Breast epithelium (tissue), 4 donors: ENCODE data around the gene LDB3. TPM values are rescaled to one million over a fixed set of nuclear protein-coding genes. Genes with fewer than 3 reads are reported as not detected.

Experiments used
- DNase-seq, 2 donors: peaks; one replicate each; pipeline ENCODE4 v3.0.0-alpha.2; 2019; ENCODE audit warnings: low spot score in 2 of 2
- H3K27ac ChIP-seq, 2 donors: fragments of 200-600 bp; sonication (generic) in 1 of 2; one replicate each; pipeline ENCODE4 v1.5.1; 2016 to 2019; ENCODE audit warnings: mild to moderate bottlenecking in 1 of 2
- H3K27me3 ChIP-seq, 2 donors: fragments of 200-600 bp; sonication (generic) in 1 of 2; one replicate each; pipeline versions ENCODE4 v1.5.1 to v1.6.0; 2017 to 2019; ENCODE audit warnings: control low read depth in 1 of 2, mild to moderate bottlenecking in 1 of 2
- H3K36me3 ChIP-seq: fragments of 200-600 bp; one replicate; pipeline ENCODE4 v1.5.1; 2019
- H3K4me1 ChIP-seq, 2 donors: fragments of 200-600 bp; sonication (generic); one replicate each; pipeline ENCODE4 v1.5.1; 2016 to 2019; ENCODE audit warnings: control low read depth in 1 of 2
- H3K4me3 ChIP-seq, 3 donors: fragments of 200-600 bp; sonication (generic); 1 replicate in 2 of 3; 2 replicates in 1 of 3; pipeline ENCODE4 v1.5.1; 2016 to 2019; ENCODE audit warnings: mild to moderate bottlenecking in 3 of 3, moderate library complexity in 2 of 3
- H3K9me3 ChIP-seq, 2 donors: fragments of 200-600 bp; sonication (generic) in 1 of 2; one replicate each; pipeline ENCODE4 v1.5.1; 2016 to 2019; ENCODE audit warnings: control low read depth in 1 of 2
- POLR2A ChIP-seq: fragments of 450-650 bp; IDR thresholded peaks from one replicate; pipeline ENCODE4 v1.6.1; 2016; ENCODE audit warnings: antibody characterized with exemption, mild to moderate bottlenecking, moderate library complexity
- POLR2AphosphoS5 ChIP-seq, 3 donors: sonication (generic); formaldehyde crosslinking; IDR thresholded peaks; one replicate each; pipeline ENCODE4 v1.6.1; 2017; ENCODE audit warnings: antibody characterized with exemption in 3 of 3
- intact Hi-C: fragments of 100-400 bp; cut with DNase I; formaldehyde crosslinking; loops from one replicate; pipeline ENCODE4 v1.15.1; 2023; ENCODE audit warnings: low total_unique reads
- total RNA-seq, 3 donors: library from RNA; depleted of rRNA; stranded (reverse); fragments of >200 nt; gene quantifications; one replicate each; pipeline ENCODE4 v1.1.0, GENCODE V29; 2016
- TF ChIP-seq, protein P1 (sequence below), 3 donors: fragments of 450-650 bp; IDR thresholded peaks; one replicate each; pipeline ENCODE4 v1.5.1; 2016 to 2017; ENCODE audit warnings: antibody characterized with exemption in 3 of 3, mild to moderate bottlenecking in 3 of 3, moderate library complexity in 3 of 3

LDB3 gene
- total RNA-seq, 3 donors from 2014 or later, result 0.98 to 2.9 (median 1.3) TPM

DNA sequence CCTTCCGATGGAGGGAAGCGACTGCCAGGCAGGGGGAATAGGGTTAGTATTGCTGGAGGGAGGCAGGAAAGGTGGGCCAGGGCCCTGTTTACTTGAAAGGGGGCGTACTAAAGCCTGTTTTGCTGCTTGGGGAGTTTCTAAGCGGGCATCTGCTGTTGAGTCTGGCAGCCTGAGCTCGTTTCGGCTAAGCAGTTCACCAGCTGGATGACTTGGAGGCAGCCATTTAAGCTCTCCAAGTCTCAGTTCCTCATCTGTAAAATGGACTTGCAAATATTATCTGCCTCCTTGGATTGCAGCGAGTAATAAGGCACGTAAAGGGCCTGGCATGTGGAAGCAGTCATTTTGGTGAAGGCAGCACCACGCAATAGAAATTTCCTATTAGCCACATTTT is 44.0 kb downstream of the LDB3 start:
- TF ChIP-seq, protein P1, sequence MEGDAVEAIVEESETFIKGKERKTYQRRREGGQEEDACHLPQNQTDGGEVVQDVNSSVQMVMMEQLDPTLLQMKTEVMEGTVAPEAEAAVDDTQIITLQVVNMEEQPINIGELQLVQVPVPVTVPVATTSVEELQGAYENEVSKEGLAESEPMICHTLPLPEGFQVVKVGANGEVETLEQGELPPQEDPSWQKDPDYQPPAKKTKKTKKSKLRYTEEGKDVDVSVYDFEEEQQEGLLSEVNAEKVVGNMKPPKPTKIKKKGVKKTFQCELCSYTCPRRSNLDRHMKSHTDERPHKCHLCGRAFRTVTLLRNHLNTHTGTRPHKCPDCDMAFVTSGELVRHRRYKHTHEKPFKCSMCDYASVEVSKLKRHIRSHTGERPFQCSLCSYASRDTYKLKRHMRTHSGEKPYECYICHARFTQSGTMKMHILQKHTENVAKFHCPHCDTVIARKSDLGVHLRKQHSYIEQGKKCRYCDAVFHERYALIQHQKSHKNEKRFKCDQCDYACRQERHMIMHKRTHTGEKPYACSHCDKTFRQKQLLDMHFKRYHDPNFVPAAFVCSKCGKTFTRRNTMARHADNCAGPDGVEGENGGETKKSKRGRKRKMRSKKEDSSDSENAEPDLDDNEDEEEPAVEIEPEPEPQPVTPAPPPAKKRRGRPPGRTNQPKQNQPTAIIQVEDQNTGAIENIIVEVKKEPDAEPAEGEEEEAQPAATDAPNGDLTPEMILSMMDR (IDR thresholded peaks at IDR 0.05), result no peak
- TF ChIP-seq POLR2AphosphoS5 (IDR thresholded peaks at IDR 0.05), result no peak
- no peak for DNase-seq
- Histone ChIP-seq H3K27ac (peak overlapping the region; percentile 96 to 97), H3K4me1 (no peaks in the 10 kb centered on the region), H3K9me3 (no peaks in the 10 kb centered on the region), H3K36me3 (no peaks in the 10 kb centered on the region), H3K27me3 (no peaks in the 10 kb centered on the region), H3K4me3 (peak overlapping the region; percentile 72 to 86 (median 84))
- intact Hi-C loops, result no loop called here

DNA sequence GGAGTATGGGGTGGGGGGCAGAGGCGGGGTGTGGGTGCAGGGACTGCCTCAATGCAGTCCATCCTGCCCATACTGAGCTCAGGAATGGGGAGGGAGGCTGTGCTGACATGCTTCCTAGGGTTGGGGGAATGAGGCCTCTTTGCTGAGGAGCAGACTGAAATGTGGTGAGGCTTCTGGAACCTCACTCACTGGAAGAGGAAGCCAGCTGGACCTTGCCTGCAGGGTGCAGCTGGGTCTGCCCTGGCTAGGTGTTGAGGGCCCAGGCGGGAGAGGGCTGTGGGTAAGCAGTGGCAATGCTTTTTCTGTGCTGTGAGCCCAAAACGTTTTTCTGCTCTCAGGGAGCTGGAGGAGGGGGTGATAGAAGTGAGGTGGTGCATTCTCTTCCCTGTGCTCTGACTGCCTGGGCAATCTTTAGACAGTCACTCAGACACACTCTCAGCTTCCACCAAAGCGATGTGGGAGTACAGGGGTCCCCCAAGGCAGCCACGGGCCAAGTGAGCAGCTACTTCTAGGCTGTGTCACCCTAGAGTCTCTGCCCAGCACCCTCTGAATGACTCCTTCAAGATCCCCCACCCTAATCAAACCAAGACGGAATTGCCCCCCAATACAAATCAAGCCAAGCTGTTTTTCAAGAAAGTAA is 47.0 kb downstream of the LDB3 start:
- Histone ChIP-seq H3K27ac (no peak overlapping the region), H3K27me3 (no peaks in the 10 kb centered on the region), H3K4me3 (no peak overlapping the region), H3K9me3 (no peaks in the 10 kb centered on the region), H3K36me3 (no peaks in the 10 kb centered on the region), H3K4me1 (no peaks in the 10 kb centered on the region)
- intact Hi-C loops, result no loop called here
- no peak for DNase-seq
- TF ChIP-seq POLR2AphosphoS5 (IDR thresholded peaks at IDR 0.05) (no peak), POLR2A (no peak)
- TF ChIP-seq, protein P1 (IDR thresholded peaks at IDR 0.05), result no peak

DNA sequence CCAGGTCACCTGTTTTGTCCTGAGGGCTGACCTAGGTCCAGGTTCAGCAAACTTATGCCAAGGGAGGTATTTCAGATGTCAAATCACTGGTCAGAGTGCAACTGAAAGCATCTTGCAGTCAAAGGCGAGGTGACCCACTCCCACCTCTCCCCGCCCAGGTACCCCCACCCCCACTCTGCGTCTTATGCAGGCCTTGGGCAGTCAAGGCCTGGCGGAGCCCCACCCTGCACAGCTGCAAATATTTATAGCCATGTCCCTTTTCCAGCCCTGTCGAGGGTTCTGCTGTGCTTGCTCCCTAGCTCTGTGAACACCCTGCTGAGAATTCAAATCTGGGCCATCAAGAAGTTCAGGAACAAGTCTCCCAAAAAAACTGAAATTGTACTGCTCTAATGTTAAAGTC is 47.5 kb downstream of the LDB3 start:
- no peaks in the 10 kb centered on the region for H3K9me3 ChIP-seq
- DNase-seq, result no peak
- TF ChIP-seq, protein P1 (IDR thresholded peaks at IDR 0.05), result no peak
- TF ChIP-seq POLR2A, result no peak
- no peak for TF ChIP-seq POLR2AphosphoS5 (IDR thresholded peaks at IDR 0.05)

DNA sequence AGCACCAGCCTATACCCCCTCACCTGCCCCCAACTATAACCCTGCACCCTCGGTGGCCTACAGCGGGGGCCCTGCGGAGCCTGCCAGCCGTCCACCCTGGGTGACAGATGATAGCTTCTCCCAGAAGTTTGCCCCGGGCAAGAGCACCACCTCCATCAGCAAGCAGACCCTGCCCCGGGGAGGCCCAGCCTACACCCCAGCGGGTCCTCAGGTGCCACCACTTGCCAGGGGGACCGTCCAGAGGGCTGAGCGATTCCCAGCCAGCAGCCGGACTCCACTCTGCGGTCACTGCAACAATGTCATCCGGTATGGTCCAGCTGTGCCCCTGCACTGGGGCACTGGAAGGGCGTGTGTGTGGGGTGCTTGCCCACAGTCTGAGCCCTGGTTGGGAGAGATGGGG is 48.2 kb downstream of the LDB3 start:
- TF ChIP-seq POLR2A (no peak), POLR2AphosphoS5 (IDR thresholded peaks at IDR 0.05) (no peak)
- TF ChIP-seq, protein P1 (IDR thresholded peaks at IDR 0.05), result no peak
- intact Hi-C loops, result no loop called here
- H3K9me3 ChIP-seq, result no peaks in the 10 kb centered on the region
- no peaks in the 10 kb centered on the region for H3K27me3 ChIP-seq
- H3K36me3 ChIP-seq, result no peaks in the 10 kb centered on the region
- no peak for DNase-seq
- H3K4me3 ChIP-seq, result no peak overlapping the region
- no peaks in the 10 kb centered on the region for H3K4me1 ChIP-seq
- H3K27ac ChIP-seq, result no peak overlapping the region

More for the DNA sequence above, 47.5 kb downstream of the LDB3 start:
- H3K4me3 ChIP-seq, result no peak overlapping the region
- no peaks in the 10 kb centered on the region for H3K27me3 ChIP-seq
- H3K27ac ChIP-seq, result no peak overlapping the region
- H3K36me3 ChIP-seq, result no peaks in the 10 kb centered on the region
- intact Hi-C loops, result no loop called here
- H3K4me1 ChIP-seq, result no peaks in the 10 kb centered on the region

DNA sequence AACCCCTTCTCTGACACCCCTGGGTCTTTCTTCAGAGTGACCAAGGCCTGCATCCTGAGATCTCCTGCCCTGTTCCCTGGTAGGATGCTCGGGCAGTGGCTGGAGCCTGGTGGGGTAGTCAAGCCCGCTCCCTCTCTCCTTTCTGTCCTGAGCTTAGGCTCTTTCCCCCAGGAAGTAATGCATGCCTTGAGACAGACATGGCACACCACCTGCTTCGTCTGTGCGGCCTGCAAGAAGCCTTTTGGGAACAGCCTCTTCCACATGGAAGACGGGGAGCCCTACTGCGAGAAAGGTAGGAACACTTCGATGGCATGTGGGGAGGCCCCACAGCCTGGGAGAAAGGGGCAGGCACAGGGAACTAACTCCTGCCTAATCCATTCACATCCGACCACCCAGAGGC is 50.2 kb downstream of the LDB3 start:
- TF ChIP-seq POLR2AphosphoS5 (IDR thresholded peaks at IDR 0.05) (no peak), POLR2A (no peak)
- TF ChIP-seq, protein P1 (IDR thresholded peaks at IDR 0.05), result no peak
- no peak for DNase-seq
- H3K27ac ChIP-seq, result no peak overlapping the region
- no peaks in the 10 kb centered on the region for H3K27me3 ChIP-seq
- intact Hi-C loops, result no loop called here
- H3K4me1 ChIP-seq, result no peaks in the 10 kb centered on the region
- no peaks in the 10 kb centered on the region for H3K9me3 ChIP-seq
- H3K4me3 ChIP-seq, result no peak overlapping the region
- H3K36me3 ChIP-seq, result no peaks in the 10 kb centered on the region
